SK-N-SH (cell line): Measurements from ENCODE around the gene SORCS3. TPM values are rescaled to one million over a fixed set of nuclear protein-coding genes. Genes with fewer than 3 reads are reported as not detected.

Experiments
- CTCF ChIA-PET: fragments of 300-600, 350-600 bp; formaldehyde crosslinking; extraction: SDS; loops from one replicate; lab custom pipeline; 2021; lab: Yijun Ruan, JAX
- POLR2A ChIA-PET: fragments of 350-600 bp; sonication (Branson Sonifier 250); formaldehyde crosslinking; extraction: SDS; loops from one replicate; lab custom pipeline; 2020; ENCODE audit warnings: antibody characterized with exemption, inconsistent platforms; lab: Yijun Ruan, JAX
- DNase-seq: peaks from one replicate; pipeline ENCODE4 v3.0.0; 2012
- H2AFZ ChIP-seq: fragments of 200-600 bp; sonication (generic); 2 replicates; pipeline ENCODE4 v1.8.1; 2016; ENCODE audit warnings: antibody characterized with exemption, mild to moderate bottlenecking, low read depth
- H3F3A ChIP-seq: fragments of 200-600 bp; sonication (generic); replicated peaks from 2 replicates; pipeline ENCODE3; 2016; ENCODE audit warnings: antibody characterized with exemption, mild to moderate bottlenecking; ENCODE audit not compliant: insufficient read depth
- H3K27ac ChIP-seq, 2 experiments: fragments of 200-500 bp in 1 of 2; fragments of 200-600 bp in 1 of 2; sonication (Bioruptor generic) in 1 of 2; sonication (generic), shearing (Covaris generic) in 1 of 2; 2 replicates each; pipeline versions ENCODE4 v1.5.1 to v1.6.1; 2014 to 2016; ENCODE audit warnings: low read depth in 2 of 2, inconsistent platforms in 1 of 2, low read length in 1 of 2, mild to moderate bottlenecking in 1 of 2, mixed read lengths in 1 of 2
- H3K27me3 ChIP-seq: fragments of 200-600 bp; sonication (generic), shearing (Covaris generic); 2 replicates; pipeline ENCODE4 v1.6.1; 2016; ENCODE audit warnings: mixed run types; ENCODE audit not compliant: insufficient read depth
- H3K36me3 ChIP-seq, 2 experiments: fragments of 200-500 bp in 1 of 2; fragments of 200-600 bp in 1 of 2; sonication (Bioruptor generic) in 1 of 2; sonication (generic) in 1 of 2; replicated peaks in 1 of 2; 2 replicates each; pipeline versions ENCODE3 to v1.5.1; 2014 to 2016; ENCODE audit warnings: low read length in 1 of 2, mild to moderate bottlenecking in 1 of 2; ENCODE audit not compliant: insufficient read depth in 2 of 2, control insufficient read depth in 1 of 2
- H3K4me1 ChIP-seq, 2 experiments: fragments of 200-500 bp in 1 of 2; fragments of 200-600 bp in 1 of 2; sonication (Bioruptor generic) in 1 of 2; sonication (generic), shearing (Covaris generic) in 1 of 2; 2 replicates each; pipeline versions ENCODE4 v1.5.1 to v1.6.1; 2014 to 2016; ENCODE audit warnings: low read depth in 1 of 2, low read length in 1 of 2, mixed run types in 1 of 2; ENCODE audit not compliant: insufficient read depth in 2 of 2, control insufficient read depth in 1 of 2
- H3K4me2 ChIP-seq: fragments of 200-600 bp; sonication (generic), shearing (Covaris generic); 2 replicates; pipeline ENCODE4 v1.6.1; 2017; ENCODE audit warnings: mixed run types
- H3K4me3 ChIP-seq, 2 experiments: fragments of 200-500 bp in 1 of 2; fragments of 200-600 bp in 1 of 2; sonication (Bioruptor generic) in 1 of 2; sonication (generic), shearing (Covaris generic) in 1 of 2; 2 replicates each; pipeline versions ENCODE4 v1.5.1 to v1.8.1; 2014 to 2016; ENCODE audit warnings: low read depth in 2 of 2, inconsistent platforms in 1 of 2, low read length in 1 of 2, mild to moderate bottlenecking in 1 of 2, mixed read lengths in 1 of 2, moderate library complexity in 1 of 2
- H3K79me2 ChIP-seq: fragments of 200-600 bp; sonication (generic); 2 replicates; pipeline ENCODE4 v1.8.1; 2017; ENCODE audit warnings: mild to moderate bottlenecking; ENCODE audit not compliant: insufficient read depth
- H3K9ac ChIP-seq: fragments of 200-600 bp; sonication (generic); 2 replicates; pipeline ENCODE4 v1.6.1; 2017; ENCODE audit warnings: mixed run types
- H3K9me2 ChIP-seq: fragments of 200-600 bp; sonication (generic); 2 replicates; pipeline ENCODE4 v1.6.1; 2017; ENCODE audit warnings: mixed run types
- H3K9me3 ChIP-seq: fragments of 200-600 bp; sonication (generic); 2 replicates; pipeline ENCODE4 v1.6.1; 2017; ENCODE audit warnings: mixed run types, mild to moderate bottlenecking, moderate library complexity
- H4K20me1 ChIP-seq: fragments of 200-600 bp; sonication (generic); 2 replicates; pipeline ENCODE4 v1.6.1; 2017; ENCODE audit warnings: mild to moderate bottlenecking, mixed run types; ENCODE audit not compliant: insufficient read depth
- ELF1 ChIP-seq: IDR thresholded peaks from 2 replicates; pipeline ENCODE4 v1.4.0; 2012
- EZH2phosphoT487 ChIP-seq: fragments of 200-600 bp; sonication (generic); IDR thresholded peaks from 2 replicates; pipeline ENCODE4 v1.6.1; 2017; ENCODE audit warnings: low read depth, mixed run types, mild to moderate bottlenecking, antibody characterized with exemption, moderate library complexity, borderline replicate concordance
- GABPA ChIP-seq: IDR thresholded peaks from 2 replicates; pipeline ENCODE4 v1.4.0; 2012; ENCODE audit warnings: low read depth, mild to moderate bottlenecking
- JUND ChIP-seq: IDR thresholded peaks from 2 replicates; pipeline ENCODE4 v1.4.0; 2012
- MEF2A ChIP-seq: IDR thresholded peaks from 2 replicates; pipeline ENCODE4 v1.4.0; 2012; ENCODE audit warnings: low read depth, borderline replicate concordance
- MXI1 ChIP-seq: IDR thresholded peaks from 2 replicates; pipeline ENCODE4 v1.6.1; 2012; ENCODE audit warnings: mild to moderate bottlenecking, low read depth, low read length, improper control_type of control experiment
- NFIC ChIP-seq: IDR thresholded peaks from 2 replicates; pipeline ENCODE4 v1.4.0; 2012; ENCODE audit warnings: borderline replicate concordance
- POLR2AphosphoS5 ChIP-seq: IDR thresholded peaks from 2 replicates; pipeline ENCODE4 v1.6.1; 2012; ENCODE audit warnings: low read depth, low read length
- RAD21 ChIP-seq: IDR thresholded peaks from 2 replicates; pipeline ENCODE4 v1.6.1; 2012; ENCODE audit warnings: mild to moderate bottlenecking, low read length
- RXRA ChIP-seq: IDR thresholded peaks from 2 replicates; pipeline ENCODE4 v1.4.0; 2012; ENCODE audit warnings: low read depth, mild to moderate bottlenecking, borderline replicate concordance
- SMC3 ChIP-seq: IDR thresholded peaks from 2 replicates; pipeline ENCODE4 v1.6.1; 2012; ENCODE audit warnings: low read depth, low read length, improper control_type of control experiment
- TAF1 ChIP-seq: IDR thresholded peaks from 2 replicates; pipeline ENCODE4 v1.6.1; 2012; ENCODE audit warnings: low read depth, mild to moderate bottlenecking, low read length, moderate library complexity, borderline replicate concordance
- TCF12 ChIP-seq: IDR thresholded peaks from 2 replicates; pipeline ENCODE4 v1.4.0; 2012
- WGBS: methylation state at CpG from one replicate; pipeline ENCODE4 v1.1.6; 2017; ENCODE audit warnings: low lambda C conversion rate; 5-methylcytosine and 5-hydroxymethylcytosine counted together
- polyA plus RNA-seq, 3 experiments: library from polyadenylated mRNA; depleted of rRNA; stranded (reverse); fragments of >200 nt; gene quantifications; 2 replicates each; pipeline ENCODE4 v1.2.3, GENCODE V29; 2012
- TF ChIP-seq, protein P1 (sequence below): IDR thresholded peaks from 2 replicates; pipeline ENCODE4 v1.6.1; 2012; ENCODE audit warnings: mild to moderate bottlenecking, low read depth, low read length, moderate library complexity
- TF ChIP-seq, protein P2 (sequence below): IDR thresholded peaks from 2 replicates; pipeline ENCODE4 v1.4.0; 2012; ENCODE audit warnings: low read depth, borderline replicate concordance
- TF ChIP-seq, protein P3 (sequence below): fragments of 200-600 bp; sonication (generic); IDR thresholded peaks from 2 replicates; pipeline ENCODE4 v1.6.1; 2017; ENCODE audit warnings: antibody characterized with exemption, mild to moderate bottlenecking, moderate library complexity
- TF ChIP-seq, protein P4 (sequence below): fragments of 150-350 bp; IDR thresholded peaks from 2 replicates; pipeline ENCODE4 v1.6.1; 2016; ENCODE audit warnings: mild to moderate bottlenecking, low read depth, low read length
- TF ChIP-seq, protein P5 (sequence below): IDR thresholded peaks from 2 replicates; pipeline ENCODE4; 2012

SORCS3 gene
- polyA plus RNA-seq, 1 of the 3 experiments (the other 2 are of a cell fraction): not detected

DNA sequence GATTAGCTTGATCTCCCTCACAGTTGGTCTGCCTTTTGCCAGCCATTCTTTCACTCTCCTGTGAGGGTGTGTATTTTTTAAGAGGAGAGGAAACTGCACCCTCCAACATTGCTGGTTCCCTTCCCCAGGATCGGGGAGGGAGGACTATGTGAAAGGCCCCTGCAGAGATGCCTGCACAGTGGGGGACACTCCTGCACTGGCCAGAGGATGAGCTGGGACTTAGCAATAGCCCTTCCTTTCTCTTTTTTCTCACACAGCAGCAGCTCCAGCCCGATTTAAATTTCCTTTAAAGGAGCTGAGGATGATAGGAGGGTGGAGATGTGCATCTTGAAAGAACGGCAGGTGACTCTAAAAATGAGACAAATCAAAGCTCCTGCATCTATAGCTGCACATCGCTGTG is 18.7 kb downstream of the SORCS3 start:
- ChIA-PET POLR2A (no interaction called here), CTCF (interaction anchor here (0.7 to 1.7 kb wide), 4 partner anchors 10 to 253 kb away, joined by 3 to 7 read pairs (median 6); no protein-coding TSS in a partner anchor)
- H3K9ac ChIP-seq: no peak overlapping the region
- no peaks in the 10 kb centered on the region for H4K20me1 ChIP-seq
- no peaks in the 10 kb centered on the region for H3K36me3 ChIP-seq
- no peak for DNase-seq
- H3K4me1 ChIP-seq: peaks cover 0 to 5% of the 10 kb centered on the region in 2 experiments; a peak in 1 of 4 replicates
- no peak overlapping the region for H3K27ac ChIP-seq
- H3K27me3 ChIP-seq: no peaks in the 10 kb centered on the region
- no peak overlapping the region for H3K4me3 ChIP-seq
- H3F3A ChIP-seq: no peaks in the 10 kb centered on the region
- H2AFZ ChIP-seq: no peak overlapping the region
- H3K4me2 ChIP-seq: no peak overlapping the region
- H3K79me2 ChIP-seq: no peaks in the 10 kb centered on the region
- no peaks in the 10 kb centered on the region for H3K9me3 ChIP-seq
- WGBS: 7% methylated on average over 4 of the region's 4 CpGs
- no peaks in the 10 kb centered on the region for H3K9me2 ChIP-seq
- TF ChIP-seq EZH2phosphoT487: no peak
- TF ChIP-seq, protein P1, sequence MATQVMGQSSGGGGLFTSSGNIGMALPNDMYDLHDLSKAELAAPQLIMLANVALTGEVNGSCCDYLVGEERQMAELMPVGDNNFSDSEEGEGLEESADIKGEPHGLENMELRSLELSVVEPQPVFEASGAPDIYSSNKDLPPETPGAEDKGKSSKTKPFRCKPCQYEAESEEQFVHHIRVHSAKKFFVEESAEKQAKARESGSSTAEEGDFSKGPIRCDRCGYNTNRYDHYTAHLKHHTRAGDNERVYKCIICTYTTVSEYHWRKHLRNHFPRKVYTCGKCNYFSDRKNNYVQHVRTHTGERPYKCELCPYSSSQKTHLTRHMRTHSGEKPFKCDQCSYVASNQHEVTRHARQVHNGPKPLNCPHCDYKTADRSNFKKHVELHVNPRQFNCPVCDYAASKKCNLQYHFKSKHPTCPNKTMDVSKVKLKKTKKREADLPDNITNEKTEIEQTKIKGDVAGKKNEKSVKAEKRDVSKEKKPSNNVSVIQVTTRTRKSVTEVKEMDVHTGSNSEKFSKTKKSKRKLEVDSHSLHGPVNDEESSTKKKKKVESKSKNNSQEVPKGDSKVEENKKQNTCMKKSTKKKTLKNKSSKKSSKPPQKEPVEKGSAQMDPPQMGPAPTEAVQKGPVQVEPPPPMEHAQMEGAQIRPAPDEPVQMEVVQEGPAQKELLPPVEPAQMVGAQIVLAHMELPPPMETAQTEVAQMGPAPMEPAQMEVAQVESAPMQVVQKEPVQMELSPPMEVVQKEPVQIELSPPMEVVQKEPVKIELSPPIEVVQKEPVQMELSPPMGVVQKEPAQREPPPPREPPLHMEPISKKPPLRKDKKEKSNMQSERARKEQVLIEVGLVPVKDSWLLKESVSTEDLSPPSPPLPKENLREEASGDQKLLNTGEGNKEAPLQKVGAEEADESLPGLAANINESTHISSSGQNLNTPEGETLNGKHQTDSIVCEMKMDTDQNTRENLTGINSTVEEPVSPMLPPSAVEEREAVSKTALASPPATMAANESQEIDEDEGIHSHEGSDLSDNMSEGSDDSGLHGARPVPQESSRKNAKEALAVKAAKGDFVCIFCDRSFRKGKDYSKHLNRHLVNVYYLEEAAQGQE: no peak
- TF ChIP-seq ELF1: no peak
- TF ChIP-seq GABPA: no peak
- TF ChIP-seq POLR2AphosphoS5: no peak
- TF ChIP-seq, protein P2, sequence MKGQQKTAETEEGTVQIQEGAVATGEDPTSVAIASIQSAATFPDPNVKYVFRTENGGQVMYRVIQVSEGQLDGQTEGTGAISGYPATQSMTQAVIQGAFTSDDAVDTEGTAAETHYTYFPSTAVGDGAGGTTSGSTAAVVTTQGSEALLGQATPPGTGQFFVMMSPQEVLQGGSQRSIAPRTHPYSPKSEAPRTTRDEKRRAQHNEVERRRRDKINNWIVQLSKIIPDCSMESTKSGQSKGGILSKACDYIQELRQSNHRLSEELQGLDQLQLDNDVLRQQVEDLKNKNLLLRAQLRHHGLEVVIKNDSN: no peak
- no peak for TF ChIP-seq SMC3
- TF ChIP-seq, protein P3, sequence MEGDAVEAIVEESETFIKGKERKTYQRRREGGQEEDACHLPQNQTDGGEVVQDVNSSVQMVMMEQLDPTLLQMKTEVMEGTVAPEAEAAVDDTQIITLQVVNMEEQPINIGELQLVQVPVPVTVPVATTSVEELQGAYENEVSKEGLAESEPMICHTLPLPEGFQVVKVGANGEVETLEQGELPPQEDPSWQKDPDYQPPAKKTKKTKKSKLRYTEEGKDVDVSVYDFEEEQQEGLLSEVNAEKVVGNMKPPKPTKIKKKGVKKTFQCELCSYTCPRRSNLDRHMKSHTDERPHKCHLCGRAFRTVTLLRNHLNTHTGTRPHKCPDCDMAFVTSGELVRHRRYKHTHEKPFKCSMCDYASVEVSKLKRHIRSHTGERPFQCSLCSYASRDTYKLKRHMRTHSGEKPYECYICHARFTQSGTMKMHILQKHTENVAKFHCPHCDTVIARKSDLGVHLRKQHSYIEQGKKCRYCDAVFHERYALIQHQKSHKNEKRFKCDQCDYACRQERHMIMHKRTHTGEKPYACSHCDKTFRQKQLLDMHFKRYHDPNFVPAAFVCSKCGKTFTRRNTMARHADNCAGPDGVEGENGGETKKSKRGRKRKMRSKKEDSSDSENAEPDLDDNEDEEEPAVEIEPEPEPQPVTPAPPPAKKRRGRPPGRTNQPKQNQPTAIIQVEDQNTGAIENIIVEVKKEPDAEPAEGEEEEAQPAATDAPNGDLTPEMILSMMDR: no peak
- no peak for TF ChIP-seq RAD21
- TF ChIP-seq MXI1: no peak
- TF ChIP-seq JUND: no peak
- TF ChIP-seq, protein P4, sequence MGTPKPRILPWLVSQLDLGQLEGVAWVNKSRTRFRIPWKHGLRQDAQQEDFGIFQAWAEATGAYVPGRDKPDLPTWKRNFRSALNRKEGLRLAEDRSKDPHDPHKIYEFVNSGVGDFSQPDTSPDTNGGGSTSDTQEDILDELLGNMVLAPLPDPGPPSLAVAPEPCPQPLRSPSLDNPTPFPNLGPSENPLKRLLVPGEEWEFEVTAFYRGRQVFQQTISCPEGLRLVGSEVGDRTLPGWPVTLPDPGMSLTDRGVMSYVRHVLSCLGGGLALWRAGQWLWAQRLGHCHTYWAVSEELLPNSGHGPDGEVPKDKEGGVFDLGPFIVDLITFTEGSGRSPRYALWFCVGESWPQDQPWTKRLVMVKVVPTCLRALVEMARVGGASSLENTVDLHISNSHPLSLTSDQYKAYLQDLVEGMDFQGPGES: no peak
- TF ChIP-seq, protein P5, sequence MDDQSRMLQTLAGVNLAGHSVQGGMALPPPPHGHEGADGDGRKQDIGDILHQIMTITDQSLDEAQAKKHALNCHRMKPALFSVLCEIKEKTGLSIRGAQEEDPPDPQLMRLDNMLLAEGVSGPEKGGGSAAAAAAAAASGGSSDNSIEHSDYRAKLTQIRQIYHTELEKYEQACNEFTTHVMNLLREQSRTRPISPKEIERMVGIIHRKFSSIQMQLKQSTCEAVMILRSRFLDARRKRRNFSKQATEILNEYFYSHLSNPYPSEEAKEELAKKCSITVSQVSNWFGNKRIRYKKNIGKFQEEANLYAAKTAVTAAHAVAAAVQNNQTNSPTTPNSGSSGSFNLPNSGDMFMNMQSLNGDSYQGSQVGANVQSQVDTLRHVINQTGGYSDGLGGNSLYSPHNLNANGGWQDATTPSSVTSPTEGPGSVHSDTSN: no peak
- TF ChIP-seq RXRA: no peak
- no peak for TF ChIP-seq MEF2A
- TF ChIP-seq TAF1: no peak
- TF ChIP-seq TCF12: no peak
- TF ChIP-seq NFIC: no peak
